22Rv1 (cell line): ENCODE data around the gene GTF2F2.

Source experiments
- H3K27ac ChIP-seq: fragments of 450-650 bp; 2 replicates; pipeline ENCODE4 v1.5.1; 2017
- ZFX ChIP-seq: fragments of 450-650 bp; IDR thresholded peaks from 2 replicates; pipeline ENCODE4 v1.6.1; 2017; ENCODE audit warnings: antibody characterized with exemption, borderline replicate concordance
- TF ChIP-seq, protein P1 (sequence below): fragments of 450-650 bp; IDR thresholded peaks from 2 replicates; pipeline ENCODE4 v1.5.1; 2017; ENCODE audit warnings: mild to moderate bottlenecking

The GTF2F2 gene

DNA sequence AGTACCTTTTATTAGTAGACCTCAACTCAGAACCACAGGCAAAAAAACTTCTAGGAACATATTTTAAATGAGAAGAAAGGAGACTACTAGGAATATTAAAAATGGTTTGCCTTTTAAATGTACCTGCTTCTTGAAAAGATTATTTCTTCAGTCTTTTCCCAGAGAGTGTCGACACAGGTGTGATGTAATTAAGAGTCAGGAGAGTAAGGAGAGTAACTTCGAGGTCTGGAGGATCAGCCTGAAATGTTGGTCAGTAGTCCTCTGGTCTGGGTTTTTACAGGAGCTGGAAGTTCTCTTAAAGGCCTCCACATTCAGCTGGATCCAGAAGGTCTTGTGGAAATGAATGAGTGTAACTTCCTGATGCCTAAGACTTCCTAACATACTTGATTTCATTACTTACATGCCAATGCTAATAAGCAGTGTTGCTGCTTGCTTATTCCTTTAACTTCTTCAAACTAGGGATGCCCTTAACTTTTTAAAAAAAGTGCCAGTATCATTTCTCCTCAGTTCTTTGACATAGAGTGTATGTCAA, 80.5 kb downstream of the GTF2F2 start, which contains the start of gene KCTD4:
Gene KCTD4 (minus strand): TSS at position 345 of the 532 bp plus-strand sequence. CDS start 6,478 bp downstream, outside the sequence.
- no peak for TF ChIP-seq ZFX
- TF ChIP-seq, protein P1, sequence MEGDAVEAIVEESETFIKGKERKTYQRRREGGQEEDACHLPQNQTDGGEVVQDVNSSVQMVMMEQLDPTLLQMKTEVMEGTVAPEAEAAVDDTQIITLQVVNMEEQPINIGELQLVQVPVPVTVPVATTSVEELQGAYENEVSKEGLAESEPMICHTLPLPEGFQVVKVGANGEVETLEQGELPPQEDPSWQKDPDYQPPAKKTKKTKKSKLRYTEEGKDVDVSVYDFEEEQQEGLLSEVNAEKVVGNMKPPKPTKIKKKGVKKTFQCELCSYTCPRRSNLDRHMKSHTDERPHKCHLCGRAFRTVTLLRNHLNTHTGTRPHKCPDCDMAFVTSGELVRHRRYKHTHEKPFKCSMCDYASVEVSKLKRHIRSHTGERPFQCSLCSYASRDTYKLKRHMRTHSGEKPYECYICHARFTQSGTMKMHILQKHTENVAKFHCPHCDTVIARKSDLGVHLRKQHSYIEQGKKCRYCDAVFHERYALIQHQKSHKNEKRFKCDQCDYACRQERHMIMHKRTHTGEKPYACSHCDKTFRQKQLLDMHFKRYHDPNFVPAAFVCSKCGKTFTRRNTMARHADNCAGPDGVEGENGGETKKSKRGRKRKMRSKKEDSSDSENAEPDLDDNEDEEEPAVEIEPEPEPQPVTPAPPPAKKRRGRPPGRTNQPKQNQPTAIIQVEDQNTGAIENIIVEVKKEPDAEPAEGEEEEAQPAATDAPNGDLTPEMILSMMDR, result no peak
- no peak within 1 kb of the TSS for H3K27ac ChIP-seq

DNA sequence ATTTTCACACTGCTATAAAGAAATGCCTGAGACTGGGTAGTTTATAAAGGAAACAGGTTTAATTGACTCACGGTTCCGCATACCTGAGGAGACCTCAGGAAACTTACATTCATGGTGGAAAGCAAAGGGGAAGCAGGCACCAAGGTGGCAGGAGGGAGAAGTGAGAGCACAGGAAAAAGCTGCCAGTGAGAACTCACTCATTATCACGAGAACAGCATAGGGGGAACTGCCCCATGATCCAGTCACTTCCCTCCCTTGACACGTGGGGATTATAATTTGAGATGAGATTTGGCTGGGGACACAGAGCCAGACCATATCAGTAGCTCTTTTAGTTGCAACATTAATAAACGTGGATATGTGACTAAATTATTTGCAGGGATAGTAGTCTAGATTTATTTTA, 84.8 kb downstream of the GTF2F2 start:
- no peak overlapping the region for H3K27ac ChIP-seq

DNA sequence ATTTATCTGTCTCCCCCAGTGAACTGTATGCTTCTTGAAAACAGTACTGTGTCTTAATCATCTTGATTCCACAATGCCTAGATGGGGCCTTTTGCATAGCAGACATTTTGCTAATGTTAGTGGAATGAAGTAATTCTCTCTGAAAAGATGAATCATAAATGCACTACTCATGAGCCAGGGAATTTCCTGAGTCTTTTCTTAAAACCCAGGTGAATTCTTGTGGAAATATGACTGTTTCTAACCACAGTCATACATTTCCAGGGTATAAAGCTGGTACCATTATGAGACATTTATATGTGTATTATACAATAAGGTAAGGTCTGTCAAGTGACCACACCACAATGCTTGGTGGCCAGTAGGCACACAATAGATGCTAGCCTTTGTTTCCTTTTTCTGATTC, 86.0 kb downstream of the GTF2F2 start:
- no peak overlapping the region for H3K27ac ChIP-seq
- TF ChIP-seq ZFX, result no peak
- TF ChIP-seq, protein P1, result no peak

More for the DNA sequence above, 84.8 kb downstream of the GTF2F2 start:
- TF ChIP-seq, protein P1, result no peak
- TF ChIP-seq ZFX, result no peak

DNA sequence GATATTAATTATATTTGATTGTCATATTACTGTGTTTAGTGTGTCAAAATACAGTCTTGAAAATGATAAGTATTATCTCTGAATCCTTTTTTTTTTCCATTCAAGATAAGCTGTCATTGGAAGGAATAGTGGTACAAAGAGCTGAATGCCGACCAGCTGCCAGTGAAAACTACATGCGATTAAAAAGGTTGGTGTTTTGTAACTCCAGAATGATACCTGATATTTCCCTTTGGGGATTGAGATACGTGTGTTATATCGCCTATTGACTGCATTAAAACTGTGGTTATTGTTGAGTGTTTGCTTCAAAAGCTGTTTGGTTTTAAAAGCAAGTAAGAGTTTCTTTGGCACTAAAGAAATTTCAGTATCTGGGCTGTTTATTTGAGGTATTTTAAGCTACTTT, 87.0 kb downstream of the GTF2F2 start:
- TF ChIP-seq, protein P1, result no peak
- no peak for TF ChIP-seq ZFX

DNA sequence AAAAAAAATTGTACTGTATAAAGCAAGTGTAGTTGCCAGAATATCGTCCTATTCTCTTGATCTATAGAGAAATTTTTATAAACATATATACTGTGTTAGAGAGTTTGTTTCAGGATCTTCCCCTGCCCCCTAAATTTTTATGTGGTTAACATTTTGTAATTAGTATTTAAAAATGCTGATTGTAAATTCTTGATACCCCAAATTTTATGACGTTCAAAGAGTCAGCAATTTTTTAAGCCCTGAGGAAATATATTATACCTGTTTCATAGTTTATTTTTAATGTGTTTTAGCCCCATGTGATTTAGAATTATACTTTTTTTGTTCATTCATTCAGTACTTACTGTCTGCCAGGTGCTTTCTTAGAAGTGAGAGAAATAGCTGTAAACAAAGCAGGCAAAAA, 87.8 kb downstream of the GTF2F2 start:
- no peak overlapping the region for H3K27ac ChIP-seq
- TF ChIP-seq ZFX, result no peak

More for the DNA sequence above, 87.0 kb downstream of the GTF2F2 start:
- H3K27ac ChIP-seq, result no peak overlapping the region

DNA sequence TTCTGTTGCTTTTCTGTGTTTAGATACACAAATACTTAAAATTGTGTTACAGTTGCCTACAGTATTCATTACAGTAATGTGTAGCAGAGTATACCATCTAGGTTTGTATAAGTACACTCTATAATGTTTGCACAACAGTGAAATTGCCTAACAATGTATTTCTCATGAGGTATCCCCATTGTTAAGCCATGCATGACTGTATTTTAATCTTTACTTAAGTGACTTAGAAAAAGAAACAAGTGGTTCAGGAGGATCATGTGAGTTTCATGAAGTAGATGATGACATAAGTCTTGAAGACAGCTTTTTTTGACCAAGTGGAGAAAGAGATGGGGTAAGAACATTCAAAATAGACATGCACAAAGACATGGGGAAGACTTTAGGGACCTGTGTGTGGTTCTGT, 88.9 kb downstream of the GTF2F2 start:
- no peak for TF ChIP-seq ZFX
- TF ChIP-seq, protein P1, result no peak
- H3K27ac ChIP-seq, result no peak overlapping the region

DNA sequence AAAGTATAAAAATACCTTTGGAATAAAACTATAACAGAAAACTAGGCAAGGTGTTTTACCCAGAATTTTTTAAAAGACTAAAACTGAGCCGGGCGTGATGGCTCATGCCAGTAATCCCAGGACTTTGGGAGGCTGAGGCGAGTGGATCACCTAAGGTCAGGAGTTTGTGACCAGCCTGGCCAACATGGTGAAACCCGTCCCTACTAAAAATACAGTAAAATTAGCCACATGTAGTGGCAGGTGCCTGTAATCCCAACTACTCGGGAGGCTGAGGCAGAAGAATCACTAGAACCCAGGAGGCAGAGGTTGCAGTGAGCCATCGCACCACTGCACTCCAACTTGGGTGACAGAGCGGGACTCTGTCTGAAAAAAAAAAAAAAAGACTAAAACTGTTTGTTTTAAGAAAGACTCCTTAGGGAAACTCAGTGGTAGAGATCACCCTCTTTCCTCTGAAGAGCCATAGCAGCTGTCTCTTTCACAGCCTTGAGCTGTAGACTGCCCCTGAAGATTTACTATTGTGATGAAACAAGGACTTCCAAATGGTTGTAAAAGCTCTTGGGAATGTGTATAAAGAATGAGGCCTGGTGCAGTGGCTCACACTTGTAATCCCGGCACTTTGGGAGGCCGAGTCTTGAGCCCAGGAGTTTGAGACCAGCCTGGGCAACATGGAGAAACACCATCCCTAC, 95.2 kb downstream of the GTF2F2 start:
- no peak overlapping the region for H3K27ac ChIP-seq
- TF ChIP-seq ZFX, result no peak
- TF ChIP-seq, protein P1, result no peak
